H9 (cell line): ENCODE data around the gene APBB2. TPM values are rescaled to one million over a fixed set of nuclear protein-coding genes. Genes with fewer than 3 reads are reported as not detected.

ENCODE experiments used
- DNase-seq: peaks from one replicate; pipeline ENCODE4 v3.0.0-alpha.2; 2017
- H2AFZ ChIP-seq: one replicate; pipeline ENCODE4 v1.6.1; 2013; ENCODE audit warnings: mild to moderate bottlenecking, low read length, control low read depth, moderate library complexity
- H2AK5ac ChIP-seq: 2 replicates; pipeline ENCODE4 v1.6.1; 2013; ENCODE audit warnings: low read length, control low read depth, mixed read lengths; ENCODE audit not compliant: insufficient read length
- H2BK120ac ChIP-seq: one replicate; pipeline ENCODE4 v1.6.1; 2013; ENCODE audit warnings: low read depth, mild to moderate bottlenecking, low read length, control low read depth, inconsistent platforms; ENCODE audit not compliant: poor library complexity, severe bottlenecking
- H2BK12ac ChIP-seq: 2 replicates; pipeline ENCODE4 v1.6.1; 2013; ENCODE audit warnings: low read length, control low read depth, mixed read lengths, low read depth; ENCODE audit not compliant: insufficient read length
- H2BK15ac ChIP-seq: 2 replicates; pipeline ENCODE4 v1.6.1; 2013; ENCODE audit warnings: low read depth, low read length, control low read depth
- H2BK20ac ChIP-seq: one replicate; pipeline ENCODE4 v1.6.1; 2013; ENCODE audit warnings: low read depth, mild to moderate bottlenecking, low read length, control low read depth, inconsistent platforms; ENCODE audit not compliant: poor library complexity, severe bottlenecking
- H2BK5ac ChIP-seq: 2 replicates; pipeline ENCODE4 v1.6.1; 2013; ENCODE audit warnings: low read length, control low read depth, mixed read lengths; ENCODE audit not compliant: insufficient read length
- H3K14ac ChIP-seq: 2 replicates; pipeline ENCODE4 v1.6.1; 2013; ENCODE audit warnings: low read length, control low read depth; ENCODE audit not compliant: insufficient read depth
- H3K18ac ChIP-seq: 2 replicates; pipeline ENCODE4 v1.6.1; 2013; ENCODE audit warnings: low read depth, mild to moderate bottlenecking, mixed read lengths, low read length, control low read depth; ENCODE audit not compliant: insufficient read length
- H3K23ac ChIP-seq: 2 replicates; pipeline ENCODE4 v1.6.1; 2013; ENCODE audit warnings: low read length, control low read depth, mixed read lengths, low read depth; ENCODE audit not compliant: insufficient read length
- H3K23me2 ChIP-seq: 2 replicates; pipeline ENCODE4 v1.6.1; 2013; ENCODE audit warnings: low read depth, mild to moderate bottlenecking, mixed read lengths, low read length, control low read depth; ENCODE audit not compliant: insufficient read length, poor library complexity, severe bottlenecking
- H3K27ac ChIP-seq: 2 replicates; pipeline ENCODE4 v1.5.1; 2013; ENCODE audit warnings: low read length, control low read depth, mixed read lengths, low read depth; ENCODE audit not compliant: insufficient read length
- H3K27me3 ChIP-seq: 2 replicates; pipeline ENCODE4 v1.6.1; 2013; ENCODE audit warnings: low read length, control low read depth, inconsistent platforms; ENCODE audit not compliant: insufficient read depth
- H3K4ac ChIP-seq: 2 replicates; pipeline ENCODE4 v1.6.1; 2013; ENCODE audit warnings: low read depth, mild to moderate bottlenecking, control low read depth, inconsistent platforms, low read length, moderate library complexity
- H3K4me1 ChIP-seq: 2 replicates; pipeline ENCODE4 v1.6.1; 2013; ENCODE audit warnings: low read length, control low read depth, inconsistent platforms; ENCODE audit not compliant: insufficient read depth
- H3K4me2 ChIP-seq: 2 replicates; pipeline ENCODE4 v1.6.1; 2013; ENCODE audit warnings: low read length, control low read depth, mixed read lengths; ENCODE audit not compliant: insufficient read length, insufficient read depth
- H3K56ac ChIP-seq: 2 replicates; pipeline ENCODE4 v1.6.1; 2013; ENCODE audit warnings: low read depth, mild to moderate bottlenecking, mixed read lengths, low read length, control low read depth; ENCODE audit not compliant: insufficient read length
- H3K79me1 ChIP-seq: 2 replicates; pipeline ENCODE4 v1.6.1; 2013; ENCODE audit warnings: low read depth, mild to moderate bottlenecking, moderate library complexity, low read length, control low read depth, inconsistent platforms; ENCODE audit not compliant: insufficient read depth, poor library complexity, severe bottlenecking
- H3K79me2 ChIP-seq: 2 replicates; pipeline ENCODE4 v1.6.1; 2013; ENCODE audit warnings: low read length, control low read depth, inconsistent platforms; ENCODE audit not compliant: insufficient read depth
- H3K9ac ChIP-seq: 2 replicates; pipeline ENCODE4 v1.6.1; 2013; ENCODE audit warnings: low read length, control low read depth, mixed read lengths; ENCODE audit not compliant: insufficient read length; ENCODE audit errors: extremely low read depth
- H3K9me3 ChIP-seq: one replicate; pipeline ENCODE4 v1.6.1; 2013; ENCODE audit warnings: low read depth, low read length, inconsistent platforms; ENCODE audit not compliant: control insufficient read depth
- H3T11ph ChIP-seq: one replicate; pipeline ENCODE4 v1.6.1; 2013; ENCODE audit warnings: mild to moderate bottlenecking, low read length, control low read depth, inconsistent platforms
- H4K20me1 ChIP-seq: one replicate; pipeline ENCODE4 v1.6.1; 2013; ENCODE audit not compliant: control insufficient read depth, insufficient read length, insufficient read depth
- H4K5ac ChIP-seq: 2 replicates; pipeline ENCODE4 v1.6.1; 2013; ENCODE audit warnings: low read depth, mild to moderate bottlenecking, mixed read lengths, low read length, control low read depth; ENCODE audit not compliant: insufficient read length
- H4K8ac ChIP-seq: replicated peaks from 2 replicates; pipeline ENCODE4 v1.6.1; 2013; ENCODE audit warnings: low read length, control low read depth, mixed read lengths, low read depth; ENCODE audit not compliant: insufficient read length
- H4K91ac ChIP-seq: 2 replicates; pipeline ENCODE4 v1.6.1; 2013; ENCODE audit warnings: low read depth, mild to moderate bottlenecking, moderate library complexity, mixed read lengths, low read length, control low read depth; ENCODE audit not compliant: insufficient read length
- H3K27ac Mint-ChIP-seq, 3 experiments: 2 replicates in 2 of 3; 3 replicates in 1 of 3; pipeline ENCODE4 v1.8.0; 2020 to 2021; ENCODE audit warnings: mixed read lengths in 3 of 3, mild to moderate bottlenecking in 1 of 3, moderate library complexity in 1 of 3
- H3K27me3 Mint-ChIP-seq: 2 replicates; pipeline ENCODE4 v1.8.0; 2021; ENCODE audit warnings: low read depth, mild to moderate bottlenecking, moderate library complexity, mixed read lengths
- H3K36me3 Mint-ChIP-seq, 3 experiments: 2 replicates in 2 of 3; 3 replicates in 1 of 3; pipeline ENCODE4 v1.8.0; 2020 to 2021; ENCODE audit warnings: low read depth in 3 of 3, mixed read lengths in 3 of 3; ENCODE audit not compliant: insufficient read depth in 1 of 3
- H3K4me1 Mint-ChIP-seq, 2 experiments: 2 replicates each; pipeline ENCODE4 v1.8.0; 2020; ENCODE audit warnings: mixed read lengths in 2 of 2
- H3K4me3 Mint-ChIP-seq, 2 experiments: 2 replicates in 1 of 2; 3 replicates in 1 of 2; pipeline ENCODE4 v1.8.0; 2020 to 2021; ENCODE audit warnings: mild to moderate bottlenecking in 2 of 2, mixed read lengths in 2 of 2, moderate library complexity in 1 of 2
- H3K9me3 Mint-ChIP-seq, 2 experiments: 2 replicates in 1 of 2; 3 replicates in 1 of 2; pipeline ENCODE4 v1.8.0; 2020; ENCODE audit warnings: mild to moderate bottlenecking in 2 of 2, mixed read lengths in 2 of 2, moderate library complexity in 1 of 2
- CTCF ChIP-seq: fragments of 200-600 bp; sonication (generic); conservative IDR thresholded peaks from 3 replicates; pipeline ENCODE4 v1.8.0; 2021; ENCODE audit warnings: antibody characterized with exemption, mild to moderate bottlenecking
- whole genome bisulfite sequencing: extraction: QIAGEN DNeasy Blood & Tissue Kit; methylation state at CpG from one replicate; pipeline ENCODE4 v1.1.7; 2013; ENCODE audit warnings: missing lambda C conversion rate, low lambda C conversion rate, mixed read lengths; ENCODE audit not compliant: insufficient read length; ENCODE audit errors: extremely low coverage; 5-methylcytosine and 5-hydroxymethylcytosine counted together
- total RNA-seq: library from RNA; stranded (reverse); gene quantifications from 2 replicates; pipeline ENCODE4 v1.2.1, GENCODE V29; 2021

Gene APBB2
- total RNA-seq, 1 experiment from 2014 or later, result 39.6 TPM

GRCh38 chr4:41148931-41149330 lies 65.4 kb downstream of the APBB2 start:
- H3K27me3 ChIP-seq, result no peaks in the 10 kb centered on the region
- no peak overlapping the region for H4K91ac ChIP-seq
- no peaks in the 10 kb centered on the region for H3K79me2 ChIP-seq
- no peak overlapping the region for H3K56ac ChIP-seq
- no peak overlapping the region for H3K27ac ChIP-seq
- H3K23ac ChIP-seq, result no peak overlapping the region
- no peak overlapping the region for H3T11ph ChIP-seq
- WGBS, result no CpG with 5 or more reads among the region's 4 CpGs
- no peak overlapping the region for H3K18ac ChIP-seq
- H2BK120ac ChIP-seq, result no peak overlapping the region
- H3K23me2 ChIP-seq, result no peaks in the 10 kb centered on the region
- no peak for DNase-seq
- no peak overlapping the region for H2AFZ ChIP-seq
- no peaks in the 10 kb centered on the region for H3K79me1 ChIP-seq
- no peak overlapping the region for H3K4me2 ChIP-seq
- peaks cover 18 to 24% of the 10 kb centered on the region in 2 experiments for H3K4me1 Mint-ChIP-seq
- no peak overlapping the region for H4K8ac ChIP-seq
- H3K4me1 ChIP-seq, result no peaks in the 10 kb centered on the region; the same call in 1 of the 2 replicates
- H2BK20ac ChIP-seq, result no peak overlapping the region
- no peaks in the 10 kb centered on the region for H3K9me3 Mint-ChIP-seq
- H2BK5ac ChIP-seq, result no peak overlapping the region
- no peak overlapping the region for H2BK12ac ChIP-seq
- H3K27me3 Mint-ChIP-seq, result no peaks in the 10 kb centered on the region
- H3K27ac Mint-ChIP-seq, result no peak overlapping the region
- no peaks in the 10 kb centered on the region for H3K9me3 ChIP-seq
- no peak overlapping the region for H2AK5ac ChIP-seq
- no peak overlapping the region for H3K14ac ChIP-seq
- no peak for TF ChIP-seq CTCF
- no peak overlapping the region for H3K9ac ChIP-seq
- no peak overlapping the region for H3K4ac ChIP-seq
- H3K4me3 Mint-ChIP-seq, result no peak overlapping the region
- H4K5ac ChIP-seq, result no peak overlapping the region
- H2BK15ac ChIP-seq, result no peak overlapping the region
- no peaks in the 10 kb centered on the region for H3K36me3 Mint-ChIP-seq
- no peaks in the 10 kb centered on the region for H4K20me1 ChIP-seq
